ENCODE results near the gene SERP2.

SERP2 gene

DNA sequence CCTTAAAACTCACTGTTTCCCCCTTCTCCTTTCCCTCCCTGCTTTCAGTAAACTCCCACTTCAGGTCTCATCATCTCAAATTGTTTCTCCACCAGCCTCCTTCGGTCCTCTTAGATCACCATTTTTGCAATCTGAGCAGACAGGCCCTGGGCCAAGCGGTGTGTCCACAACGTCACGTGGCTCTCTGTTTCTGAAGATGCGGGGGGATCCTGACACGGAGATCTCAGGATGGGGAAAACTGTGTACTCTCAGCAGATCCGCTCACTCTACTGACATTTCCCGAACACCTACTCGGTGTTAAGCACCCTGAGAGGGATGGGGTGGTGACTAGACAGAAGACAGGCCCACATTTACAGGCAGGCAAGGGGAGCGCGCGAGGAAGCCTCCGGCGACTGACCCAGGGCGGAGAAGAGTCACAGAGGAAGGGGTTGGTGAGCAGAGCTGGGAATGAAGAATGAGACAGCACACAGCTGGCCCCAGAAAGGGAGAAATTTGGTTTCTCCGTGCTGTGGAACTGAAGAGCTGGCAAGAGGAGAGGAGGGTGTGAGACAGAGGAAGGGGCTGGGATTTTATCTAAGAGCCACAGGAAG lies 38.8 kb downstream of the SERP2 start:
- in situ Hi-C loops (cut with HindIII; ENCODE audit: low pct_unique_long_range_greater_than_20kb, low sequenced_read_pairs): no loop called here
- DNase-seq (ENCODE audit: low read depth in 1 of 2, low spot score in 1 of 2): no peak
- TF ChIP-seq JUND (IDR thresholded peaks at IDR 0.05; ENCODE audit: low read depth): no peak

DNA sequence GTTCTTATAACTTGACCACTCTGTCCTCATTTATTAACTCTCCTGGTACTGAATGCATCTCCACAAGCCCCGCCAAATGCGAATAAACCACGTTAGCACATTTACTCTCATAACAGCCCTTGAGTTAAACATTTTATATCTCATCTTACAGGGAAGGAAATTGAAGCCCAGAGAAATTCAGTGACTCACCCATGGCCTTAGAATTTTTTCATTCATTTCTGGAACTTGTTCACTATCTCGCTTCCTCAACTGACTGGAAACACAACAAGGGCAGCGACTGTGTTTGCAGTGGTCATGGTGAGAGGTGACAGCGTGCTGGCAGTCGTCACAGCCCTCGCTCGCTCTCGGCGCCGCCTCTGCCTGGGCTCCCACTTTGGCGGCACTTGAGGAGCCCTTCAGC lies 39.5 kb downstream of the SERP2 start:
- in situ Hi-C loops (cut with HindIII; ENCODE audit: low pct_unique_long_range_greater_than_20kb, low sequenced_read_pairs): no loop called here
- no peak for TF ChIP-seq JUND (IDR thresholded peaks at IDR 0.05; ENCODE audit: low read depth)

DNA sequence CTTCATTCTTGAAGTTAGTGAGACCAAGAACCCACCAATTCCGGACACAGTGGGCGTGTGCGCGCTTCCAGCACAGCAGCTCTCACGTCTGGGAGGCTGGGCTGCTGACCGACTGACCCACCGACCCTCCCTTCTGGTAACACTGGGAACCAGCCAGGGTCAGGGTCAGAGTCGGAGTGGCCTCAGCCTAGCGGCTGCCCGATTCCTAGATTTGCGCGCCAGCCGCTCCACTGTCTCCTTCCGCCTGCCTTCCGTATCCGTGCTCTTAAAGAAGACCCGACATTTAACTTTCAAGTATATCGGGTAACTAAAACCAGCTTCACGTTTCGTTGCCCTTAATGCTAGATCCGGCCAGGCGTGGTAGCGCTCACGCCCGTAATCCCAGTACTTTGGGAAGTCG lies 41.1 kb downstream of the SERP2 start:
- TF ChIP-seq JUND (IDR thresholded peaks at IDR 0.05; ENCODE audit: low read depth): no peak
- no peak for DNase-seq (ENCODE audit: low read depth in 1 of 2, low spot score in 1 of 2)
- in situ Hi-C loops (cut with HindIII; ENCODE audit: low pct_unique_long_range_greater_than_20kb, low sequenced_read_pairs): no loop called here

More for the DNA sequence above, 39.5 kb downstream of the SERP2 start:
- no peak for DNase-seq (ENCODE audit: low read depth in 1 of 2, low spot score in 1 of 2)

DNA sequence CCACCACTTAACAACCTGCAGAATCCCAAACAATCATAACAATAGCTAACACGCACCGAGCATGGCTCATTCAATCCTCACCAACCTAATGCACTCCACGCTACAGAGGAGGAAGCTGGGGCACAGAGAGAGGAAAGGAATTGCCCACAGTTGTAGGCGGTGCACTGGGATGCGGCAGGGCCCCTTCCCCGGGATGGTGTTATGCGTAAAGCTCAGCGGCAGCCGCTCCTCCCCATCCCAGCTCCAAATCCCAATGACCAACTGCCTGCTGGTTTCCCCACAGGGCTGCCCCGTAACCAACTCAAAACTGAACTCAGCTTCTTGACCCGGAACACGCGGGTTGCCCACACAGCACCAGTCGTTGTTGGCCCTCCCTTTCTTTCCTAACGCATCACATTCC lies 42.2 kb downstream of the SERP2 start:
- in situ Hi-C loops (cut with HindIII; ENCODE audit: low pct_unique_long_range_greater_than_20kb, low sequenced_read_pairs): no loop called here
- no peak for TF ChIP-seq JUND (IDR thresholded peaks at IDR 0.05; ENCODE audit: low read depth)
- no peak for DNase-seq (ENCODE audit: low read depth in 1 of 2, low spot score in 1 of 2)

DNA sequence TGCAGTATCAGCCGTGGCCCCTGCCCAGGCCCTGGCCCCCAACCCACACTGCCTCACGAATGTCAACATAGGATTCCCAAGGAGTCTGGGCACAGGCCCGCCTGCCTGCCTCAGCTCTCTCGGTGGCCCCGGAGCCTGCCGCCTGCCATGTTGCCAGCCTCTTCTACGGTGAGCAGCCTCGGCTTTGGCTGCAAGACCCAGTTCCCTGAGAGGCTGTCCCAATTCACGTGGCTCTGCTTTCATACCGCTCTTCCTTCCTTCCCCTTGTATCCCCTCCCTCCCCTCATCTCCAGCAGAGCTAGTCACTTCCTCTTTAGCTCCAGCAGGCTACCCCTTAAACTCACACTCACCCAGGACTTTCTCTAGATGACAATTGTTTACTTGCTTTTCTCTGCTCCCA lies 42.7 kb downstream of the SERP2 start:
- in situ Hi-C loops (cut with HindIII; ENCODE audit: low pct_unique_long_range_greater_than_20kb, low sequenced_read_pairs): no loop called here
- TF ChIP-seq JUND (IDR thresholded peaks at IDR 0.05; ENCODE audit: low read depth): no peak
- DNase-seq (ENCODE audit: low read depth in 1 of 2, low spot score in 1 of 2): no peak

DNA sequence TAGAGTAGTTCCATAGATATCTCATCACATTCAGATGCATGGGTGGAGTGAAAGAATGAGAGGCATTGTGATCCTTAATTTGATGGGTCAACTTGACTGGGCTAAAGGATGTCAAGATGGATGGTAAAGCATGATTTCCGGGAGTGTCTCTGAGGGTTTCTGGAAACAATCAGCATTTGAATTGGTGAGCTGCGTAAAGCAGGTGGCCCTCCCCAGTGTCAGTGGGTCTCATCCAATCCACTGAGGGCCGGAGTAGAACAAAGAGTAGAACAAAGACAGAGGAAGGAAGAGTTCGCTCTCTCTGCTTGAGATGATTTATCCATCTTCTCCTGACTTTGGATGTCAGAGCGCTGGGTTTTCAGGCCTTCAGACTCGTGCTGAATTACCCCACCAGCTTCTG lies 43.1 kb downstream of the SERP2 start:
- in situ Hi-C loops (cut with HindIII; ENCODE audit: low pct_unique_long_range_greater_than_20kb, low sequenced_read_pairs): no loop called here
- no peak for TF ChIP-seq JUND (IDR thresholded peaks at IDR 0.05; ENCODE audit: low read depth)
- no peak for DNase-seq (ENCODE audit: low read depth in 1 of 2, low spot score in 1 of 2)

DNA sequence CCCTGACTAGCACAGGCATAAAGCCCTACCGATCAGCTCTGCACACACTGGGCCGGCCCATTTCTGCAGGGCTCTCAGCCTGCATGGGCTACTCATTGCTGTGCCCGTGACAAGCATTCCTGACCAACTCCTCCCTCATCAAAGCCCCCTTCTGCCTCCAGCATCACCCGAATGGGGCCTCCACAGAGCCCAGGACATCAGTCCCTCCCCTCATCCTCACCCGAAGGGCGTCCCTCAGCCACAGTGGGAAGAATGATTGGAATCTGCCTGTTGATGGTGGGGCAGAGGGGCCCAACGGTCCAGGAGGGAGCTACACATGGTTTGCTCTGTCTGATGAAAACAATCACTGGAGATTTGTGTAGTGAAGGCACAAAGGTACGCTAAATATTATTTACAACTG lies 43.8 kb downstream of the SERP2 start:
- in situ Hi-C loops (cut with HindIII; ENCODE audit: low pct_unique_long_range_greater_than_20kb, low sequenced_read_pairs): no loop called here
- no peak for TF ChIP-seq JUND (IDR thresholded peaks at IDR 0.05; ENCODE audit: low read depth)
- no peak for DNase-seq (ENCODE audit: low read depth in 1 of 2, low spot score in 1 of 2)

DNA sequence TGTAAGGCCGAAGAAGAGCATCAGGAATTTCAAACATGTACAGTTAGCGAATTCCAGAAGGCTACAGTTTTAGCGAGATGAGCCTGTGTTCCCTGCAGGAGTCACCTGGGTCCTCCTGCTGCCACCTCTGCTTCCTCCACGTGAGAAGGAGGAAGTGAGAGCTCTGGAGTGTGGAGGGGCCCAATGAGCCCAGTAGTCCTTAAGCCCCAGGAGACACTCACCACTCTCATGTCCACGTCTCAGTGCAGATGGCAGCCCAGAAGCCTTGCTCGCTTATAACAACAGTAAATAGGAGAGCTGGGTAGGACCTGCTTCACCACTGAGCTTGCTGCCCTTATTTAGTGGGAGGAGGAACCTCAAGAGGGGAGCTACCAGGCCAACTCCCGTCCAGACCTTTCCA lies 44.3 kb downstream of the SERP2 start:
- TF ChIP-seq JUND (IDR thresholded peaks at IDR 0.05; ENCODE audit: low read depth): no peak
- no peak for DNase-seq (ENCODE audit: low read depth in 1 of 2, low spot score in 1 of 2)
- in situ Hi-C loops (cut with HindIII; ENCODE audit: low pct_unique_long_range_greater_than_20kb, low sequenced_read_pairs): no loop called here

DNA sequence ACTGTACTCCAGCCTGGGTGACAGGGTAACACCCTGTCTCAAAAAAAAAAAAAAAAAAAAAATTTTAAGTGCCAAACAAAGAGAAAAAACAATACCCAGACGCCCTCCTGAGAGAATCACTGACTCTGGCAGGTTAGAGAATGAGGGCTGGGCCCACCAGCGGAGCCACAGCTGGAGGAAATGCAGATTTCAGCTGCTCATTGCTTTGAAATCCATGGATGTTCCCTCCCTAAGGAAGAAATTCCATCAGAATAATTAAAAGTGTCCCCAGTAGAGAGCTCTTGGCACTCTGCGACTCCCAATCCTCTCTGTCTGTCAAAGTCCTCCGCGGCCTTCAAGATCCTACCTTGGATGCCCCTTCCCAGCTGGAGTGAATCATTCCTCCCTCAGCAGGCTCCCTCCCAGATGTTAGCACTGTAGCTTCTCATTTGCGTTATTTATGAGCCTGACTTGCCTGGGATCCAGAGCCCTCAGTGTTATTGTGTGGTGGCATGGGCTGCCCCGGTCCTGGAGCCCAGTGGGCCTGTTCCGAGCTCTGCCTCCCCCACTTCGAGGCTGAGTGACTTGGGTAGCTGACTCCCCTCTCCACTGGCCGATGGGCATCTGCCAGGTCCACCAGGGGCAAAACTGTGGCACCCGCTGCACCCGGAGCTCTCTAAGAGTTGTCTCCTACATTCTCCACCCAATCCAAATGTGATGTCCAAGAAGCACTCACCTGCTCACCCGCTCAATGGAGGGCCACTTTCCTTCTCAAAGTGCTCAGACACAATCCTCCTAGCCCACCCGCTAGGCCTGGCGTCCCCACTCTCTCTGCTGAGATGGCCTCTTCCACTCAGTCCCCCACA lies 47.0 kb downstream of the SERP2 start:
- no peak for DNase-seq (ENCODE audit: low read depth in 1 of 2, low spot score in 1 of 2)
- in situ Hi-C loops (cut with HindIII; ENCODE audit: low pct_unique_long_range_greater_than_20kb, low sequenced_read_pairs): no loop called here
- TF ChIP-seq JUND (IDR thresholded peaks at IDR 0.05; ENCODE audit: low read depth): no peak

DNA sequence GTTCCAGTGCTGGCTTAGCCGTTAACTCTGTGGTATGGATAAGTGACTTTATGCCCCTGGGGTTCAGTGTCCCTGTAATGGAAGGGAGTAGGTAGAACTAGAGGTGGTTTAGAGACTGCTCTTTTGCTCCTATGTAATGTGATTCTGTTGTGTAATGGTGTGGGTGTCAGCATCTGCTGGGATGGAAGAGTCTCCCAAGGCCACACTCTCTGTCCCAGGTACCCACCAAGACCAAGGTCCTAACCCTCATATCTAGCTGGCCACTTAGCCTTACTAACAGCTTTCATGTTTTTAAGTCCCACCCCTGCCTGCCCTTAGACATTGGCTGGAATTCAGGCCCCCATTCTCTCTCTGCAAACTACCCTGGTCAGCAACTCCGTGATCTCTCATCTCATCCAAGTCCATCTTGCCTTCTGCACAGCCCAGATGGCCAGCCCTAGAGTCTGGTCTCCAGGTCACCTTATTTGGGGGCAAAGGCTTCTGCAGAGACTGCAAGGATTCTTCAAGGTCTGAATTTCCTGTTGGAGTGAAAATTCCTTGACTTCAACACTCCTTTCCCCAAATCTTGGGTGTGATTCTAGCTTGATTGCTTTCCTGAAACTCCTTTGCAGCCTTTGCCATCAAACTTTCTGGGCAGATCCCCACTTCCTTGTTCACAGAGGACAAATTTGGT lies 48.4 kb downstream of the SERP2 start:
- DNase-seq (ENCODE audit: low read depth in 1 of 2, low spot score in 1 of 2): no peak
- in situ Hi-C loops (cut with HindIII; ENCODE audit: low pct_unique_long_range_greater_than_20kb, low sequenced_read_pairs): no loop called here
- TF ChIP-seq JUND (IDR thresholded peaks at IDR 0.05; ENCODE audit: low read depth): no peak

DNA sequence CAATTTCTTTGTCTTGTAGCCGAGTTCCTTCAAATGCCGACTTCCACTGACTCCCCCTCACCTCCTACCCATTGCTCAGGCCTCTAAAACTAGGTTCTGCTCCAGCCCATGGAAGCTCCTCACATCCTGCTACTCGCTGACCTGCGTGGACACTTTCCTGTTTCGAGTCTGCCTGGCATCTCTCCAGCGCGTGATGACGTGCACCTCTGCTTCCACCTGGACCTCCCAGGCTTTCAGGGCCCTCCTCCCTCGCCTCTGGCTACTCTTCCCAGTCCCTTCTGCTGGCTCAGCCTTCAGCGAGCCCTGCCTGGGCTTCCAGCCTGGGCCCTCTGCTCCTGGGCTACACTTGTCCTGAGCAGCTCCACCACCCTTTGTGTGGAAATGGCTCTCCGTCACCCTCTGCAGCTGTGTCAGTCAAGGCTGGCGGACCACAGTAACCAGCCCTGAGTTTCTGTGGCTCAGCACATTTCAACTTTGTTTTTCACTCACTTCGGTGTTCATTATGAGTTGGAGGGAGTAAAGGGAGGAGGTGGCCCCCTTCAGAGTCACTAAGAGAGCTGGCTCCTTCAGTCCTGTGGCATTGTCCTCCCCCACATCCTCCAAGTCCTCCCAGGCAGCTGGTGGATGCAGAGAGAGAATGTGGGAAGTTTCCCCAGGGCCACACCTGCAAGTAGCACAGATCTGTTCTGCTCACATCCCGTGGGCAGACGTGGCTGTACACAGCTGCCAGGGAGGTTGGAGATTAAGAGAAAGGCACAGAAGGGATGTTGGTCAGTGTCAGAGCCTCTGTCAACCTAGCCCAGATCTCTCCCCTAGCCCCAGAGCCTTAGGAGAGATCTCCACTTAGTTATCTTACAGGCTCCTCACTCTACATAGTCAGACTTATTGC lies 49.4 kb downstream of the SERP2 start:
- TF ChIP-seq JUND (IDR thresholded peaks at IDR 0.05; ENCODE audit: low read depth): no peak
- DNase-seq (ENCODE audit: low read depth in 1 of 2, low spot score in 1 of 2): no peak
- in situ Hi-C loops (cut with HindIII; ENCODE audit: low pct_unique_long_range_greater_than_20kb, low sequenced_read_pairs): no loop called here

DNA sequence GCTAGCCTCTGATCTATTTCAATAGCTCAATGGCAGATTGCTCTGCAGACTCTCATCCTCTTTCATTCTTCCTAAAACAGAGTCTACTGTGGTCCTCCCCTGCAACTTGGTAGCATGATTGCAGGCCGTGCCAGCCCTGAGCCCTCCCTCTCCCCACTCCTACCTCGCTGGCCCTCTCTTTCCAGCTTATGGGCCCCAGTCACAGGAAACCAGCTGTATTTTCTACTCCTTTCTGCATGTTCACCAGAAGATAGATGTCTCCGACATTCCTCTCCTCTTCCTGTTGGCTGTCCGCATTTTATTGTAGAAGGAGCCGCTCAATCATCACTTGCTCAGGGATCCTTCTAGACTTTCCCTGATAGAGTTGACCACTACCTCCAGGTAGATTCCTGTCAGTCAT lies 50.2 kb downstream of the SERP2 start:
- no peak for DNase-seq (ENCODE audit: low read depth in 1 of 2, low spot score in 1 of 2)
- in situ Hi-C loops (cut with HindIII; ENCODE audit: low pct_unique_long_range_greater_than_20kb, low sequenced_read_pairs): no loop called here

More for the DNA sequence above, 50.2 kb downstream of the SERP2 start:
- no peak for TF ChIP-seq JUND (IDR thresholded peaks at IDR 0.05; ENCODE audit: low read depth)

All from T47D (cell line).